ENCODE measurements around the gene GGA1. TPM values are rescaled to one million over a fixed set of nuclear protein-coding genes. Genes with fewer than 3 reads are reported as not detected.

The GGA1 gene
- polyA plus RNA-seq, 1 experiment, result 26.1 TPM

DNA sequence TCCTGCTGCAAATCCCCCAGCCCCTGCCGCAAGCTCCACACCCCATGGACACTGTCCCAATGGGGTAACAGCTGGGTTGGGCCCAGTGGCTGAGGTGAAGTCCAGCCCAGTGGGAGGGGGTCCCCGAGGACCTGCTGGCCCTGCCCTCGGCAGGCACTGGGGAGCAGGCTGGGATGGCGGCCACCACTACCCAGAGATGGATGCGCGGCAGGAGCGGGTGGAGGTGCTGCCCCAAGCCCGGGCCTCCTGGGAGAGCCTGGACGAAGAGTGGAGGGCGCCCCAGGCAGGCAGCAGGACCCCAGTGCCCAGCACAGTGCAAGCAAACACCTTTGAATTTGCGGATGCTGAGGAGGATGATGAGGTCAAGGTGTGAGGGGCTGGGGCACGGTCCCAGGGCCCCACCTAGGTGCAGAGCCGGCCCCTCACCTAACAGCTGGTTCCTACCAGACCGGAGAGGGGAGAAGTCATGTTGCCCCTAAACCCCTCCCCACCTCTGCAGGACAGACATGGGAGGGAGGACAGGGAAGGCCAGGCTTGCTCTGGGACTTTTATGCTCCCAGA is 40.1 kb upstream of the GGA1 start:
- ChIA-PET POLR2A (no interaction called here), CTCF (interaction anchor here (0.5 to 12.0 kb wide), 4 partner anchors 22 to 1135 kb away, joined by 3 to 375 read pairs (median 34); no protein-coding TSS in a partner anchor)
- DNase-seq (ENCODE audit: low read depth, low spot score), result no peak
- Histone ChIP-seq H3K27me3 (ENCODE audit: control insufficient read depth, insufficient read depth, low read length) (no peaks in the 10 kb centered on the region), H3K9me3 (ENCODE audit: control insufficient read depth, insufficient read depth, low read length) (no peaks in the 10 kb centered on the region; the same call in 1 of the 2 replicates), H3K4me3 (ENCODE audit: low read depth, low read length) (no peak overlapping the region), H3K27ac (ENCODE audit: low read depth, low read length) (no peak overlapping the region)
- TF ChIP-seq, protein P1, sequence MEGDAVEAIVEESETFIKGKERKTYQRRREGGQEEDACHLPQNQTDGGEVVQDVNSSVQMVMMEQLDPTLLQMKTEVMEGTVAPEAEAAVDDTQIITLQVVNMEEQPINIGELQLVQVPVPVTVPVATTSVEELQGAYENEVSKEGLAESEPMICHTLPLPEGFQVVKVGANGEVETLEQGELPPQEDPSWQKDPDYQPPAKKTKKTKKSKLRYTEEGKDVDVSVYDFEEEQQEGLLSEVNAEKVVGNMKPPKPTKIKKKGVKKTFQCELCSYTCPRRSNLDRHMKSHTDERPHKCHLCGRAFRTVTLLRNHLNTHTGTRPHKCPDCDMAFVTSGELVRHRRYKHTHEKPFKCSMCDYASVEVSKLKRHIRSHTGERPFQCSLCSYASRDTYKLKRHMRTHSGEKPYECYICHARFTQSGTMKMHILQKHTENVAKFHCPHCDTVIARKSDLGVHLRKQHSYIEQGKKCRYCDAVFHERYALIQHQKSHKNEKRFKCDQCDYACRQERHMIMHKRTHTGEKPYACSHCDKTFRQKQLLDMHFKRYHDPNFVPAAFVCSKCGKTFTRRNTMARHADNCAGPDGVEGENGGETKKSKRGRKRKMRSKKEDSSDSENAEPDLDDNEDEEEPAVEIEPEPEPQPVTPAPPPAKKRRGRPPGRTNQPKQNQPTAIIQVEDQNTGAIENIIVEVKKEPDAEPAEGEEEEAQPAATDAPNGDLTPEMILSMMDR (IDR thresholded peaks at IDR 0.05; ENCODE audit: low read depth, low read length), result no peak

DNA sequence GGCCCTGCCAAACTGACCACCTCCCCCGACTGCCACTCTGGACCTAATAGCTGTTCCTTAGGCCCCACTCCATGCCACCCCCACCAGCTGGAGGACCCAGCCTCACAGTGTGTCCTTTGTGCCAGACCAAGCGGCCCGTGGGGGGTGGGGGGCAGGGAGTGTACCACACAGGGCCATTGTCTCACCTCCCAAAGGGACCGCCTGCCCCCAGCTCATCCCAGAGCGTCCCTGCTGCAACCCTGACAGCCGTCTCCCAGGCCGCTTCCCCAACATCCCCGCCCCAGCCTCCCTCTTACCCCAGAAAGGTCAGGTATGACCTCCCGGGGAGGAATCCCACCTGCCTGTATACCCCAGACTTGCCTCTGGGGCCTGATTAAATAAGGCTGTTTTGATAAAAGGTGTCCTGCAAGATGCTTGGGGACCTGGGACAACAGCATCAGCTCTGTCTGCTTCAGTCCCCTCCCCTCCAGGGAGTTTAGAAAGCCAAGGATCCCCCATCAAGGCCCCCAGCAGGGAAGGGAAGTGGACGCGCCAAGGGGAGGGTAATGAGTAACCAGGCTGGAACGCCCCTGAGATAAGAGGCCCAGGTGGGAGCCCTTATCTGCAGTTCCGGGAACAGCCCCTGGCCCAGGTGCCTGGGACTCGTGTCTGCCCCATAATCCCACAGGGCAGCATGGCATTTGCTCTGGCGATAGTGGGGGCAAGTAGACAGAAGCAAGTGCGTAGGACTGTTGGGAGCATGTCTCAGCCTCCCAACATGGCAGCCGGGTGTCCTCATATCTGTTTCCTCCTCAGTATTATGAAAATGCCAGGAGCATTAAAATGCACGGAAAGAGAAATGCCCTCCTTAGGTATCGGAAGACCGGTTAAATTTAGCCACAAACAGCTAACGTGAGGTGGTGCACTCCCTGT is 39.4 kb upstream of the GGA1 start:
- H3K27me3 ChIP-seq (ENCODE audit: control insufficient read depth, insufficient read depth, low read length), result no peaks in the 10 kb centered on the region
- ChIA-PET POLR2A (no interaction called here), CTCF (interaction anchor here (1.4 to 12.0 kb wide), 3 partner anchors 7 to 24 kb away, joined by 4 to 375 read pairs (median 65); no protein-coding TSS in a partner anchor)
- DNase-seq (ENCODE audit: low read depth, low spot score), result no peak
- TF ChIP-seq, protein P1 (IDR thresholded peaks at IDR 0.05; ENCODE audit: low read depth, low read length), result no peak
- no peak overlapping the region for H3K27ac ChIP-seq (ENCODE audit: low read depth, low read length)
- no peak overlapping the region for H3K4me3 ChIP-seq (ENCODE audit: low read depth, low read length)
- no peaks in the 10 kb centered on the region; the same call in 1 of the 2 replicates for H3K9me3 ChIP-seq (ENCODE audit: control insufficient read depth, insufficient read depth, low read length)

DNA sequence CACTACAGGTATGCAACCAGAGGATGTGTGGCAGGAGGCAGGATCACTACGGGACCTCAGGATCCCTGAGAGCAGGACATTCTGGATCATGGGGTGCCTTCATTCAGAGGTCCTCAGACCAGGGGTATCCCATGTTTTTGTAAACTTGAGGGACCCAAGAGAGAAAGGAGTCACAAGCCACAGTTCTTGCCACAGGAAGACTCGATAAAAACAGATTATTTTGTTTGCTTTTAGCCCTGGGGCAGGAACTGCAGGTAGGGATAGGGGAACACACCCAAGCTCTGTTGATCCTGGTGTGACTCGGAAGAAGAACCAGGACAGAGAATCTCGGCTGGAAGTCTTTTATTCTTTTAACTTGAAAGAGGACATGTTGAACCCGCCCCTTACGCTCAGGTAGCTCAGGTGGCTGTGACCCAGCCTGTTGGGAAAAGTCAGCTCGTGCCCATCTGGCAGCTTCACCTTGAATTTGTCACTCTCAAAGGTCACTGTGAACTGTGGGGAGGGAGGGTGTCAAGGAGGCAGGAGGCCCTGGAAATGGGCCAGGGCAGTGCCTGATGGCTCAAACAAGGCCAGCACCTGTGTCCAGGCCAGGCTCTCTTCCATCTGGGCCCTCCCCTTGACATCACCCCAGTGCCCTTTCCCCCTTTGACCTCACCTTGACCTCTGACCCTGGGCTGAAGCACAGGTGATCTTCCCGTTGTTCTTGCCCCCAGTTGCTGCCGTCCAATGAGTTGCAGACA is 38.5 kb upstream of the GGA1 start:
- TF ChIP-seq, protein P1 (IDR thresholded peaks at IDR 0.05; ENCODE audit: low read depth, low read length), result no peak
- H3K9me3 ChIP-seq (ENCODE audit: control insufficient read depth, insufficient read depth, low read length), result no peaks in the 10 kb centered on the region; the same call in 1 of the 2 replicates
- H3K27ac ChIP-seq (ENCODE audit: low read depth, low read length), result no peak overlapping the region
- no peak for DNase-seq (ENCODE audit: low read depth, low spot score)
- no peaks in the 10 kb centered on the region for H3K27me3 ChIP-seq (ENCODE audit: control insufficient read depth, insufficient read depth, low read length)
- ChIA-PET CTCF (interaction anchor here (1.4 to 12.0 kb wide), 3 partner anchors 8 to 25 kb away, joined by 4 to 375 read pairs (median 65); no protein-coding TSS in a partner anchor), POLR2A (interaction anchor here (1.2 kb wide), 1 partner anchor 20 kb away, joined by 4 read pairs; no protein-coding TSS in a partner anchor)
- H3K4me3 ChIP-seq (ENCODE audit: low read depth, low read length), result no peak overlapping the region

DNA sequence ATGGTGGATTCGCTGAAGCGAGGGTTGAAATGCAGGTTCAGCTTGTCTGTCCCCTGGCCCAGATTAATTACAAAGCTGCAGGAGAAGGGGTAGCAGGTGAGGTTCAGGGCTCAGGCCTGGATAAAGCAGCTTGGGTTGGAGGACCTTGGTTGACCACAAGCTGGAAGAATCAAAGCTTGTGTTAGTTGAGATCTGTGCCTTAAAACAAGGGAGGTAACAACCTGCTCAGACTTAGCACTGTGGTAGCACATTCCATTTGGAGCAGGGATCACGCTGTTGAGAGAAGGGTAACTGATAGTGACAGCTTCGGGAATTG is 38.0 kb upstream of the GGA1 start:
- no peak for DNase-seq (ENCODE audit: low read depth, low spot score)
- H3K27ac ChIP-seq (ENCODE audit: low read depth, low read length), result no peak overlapping the region
- TF ChIP-seq, protein P1 (IDR thresholded peaks at IDR 0.05; ENCODE audit: low read depth, low read length), result no peak
- ChIA-PET CTCF (interaction anchor here (1.4 to 12.0 kb wide), 3 partner anchors 9 to 25 kb away, joined by 4 to 375 read pairs (median 65); no protein-coding TSS in a partner anchor), POLR2A (interaction anchor here (1.2 kb wide), 1 partner anchor 20 kb away, joined by 4 read pairs; no protein-coding TSS in a partner anchor)
- H3K4me3 ChIP-seq (ENCODE audit: low read depth, low read length), result no peak overlapping the region
- no peaks in the 10 kb centered on the region; the same call in 1 of the 2 replicates for H3K9me3 ChIP-seq (ENCODE audit: control insufficient read depth, insufficient read depth, low read length)
- H3K27me3 ChIP-seq (ENCODE audit: control insufficient read depth, insufficient read depth, low read length), result no peaks in the 10 kb centered on the region
